HG02623 (cell line): ENCODE measurements around the gene MTHFSD.

Experiments
- ATAC-seq: cut with Tn5 transposase; IDR thresholded peaks from one replicate; pipeline ENCODE4 v1.9.1; 2021; ENCODE audit warnings: moderate library complexity; ENCODE audit not compliant: unreplicated experiment

MTHFSD gene

DNA sequence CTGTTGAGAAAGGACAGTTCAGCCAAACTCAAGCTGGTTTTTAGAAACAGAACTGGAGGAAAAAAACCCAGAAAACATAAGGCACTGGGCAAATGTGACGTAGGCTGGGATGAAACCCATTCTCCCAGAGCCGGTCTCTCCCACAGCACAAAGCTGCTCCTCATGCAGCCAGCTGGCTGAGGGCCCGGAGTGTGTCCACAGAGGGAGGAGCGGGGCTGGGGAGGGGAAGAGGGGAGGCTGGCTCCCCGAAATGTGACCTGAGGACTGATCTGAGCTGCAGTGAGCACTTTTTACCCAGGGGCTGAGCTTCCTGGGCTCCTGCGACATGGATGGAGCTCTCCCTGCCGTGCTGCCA is 23.9 kb downstream of the MTHFSD start:
- no peak for ATAC-seq

DNA sequence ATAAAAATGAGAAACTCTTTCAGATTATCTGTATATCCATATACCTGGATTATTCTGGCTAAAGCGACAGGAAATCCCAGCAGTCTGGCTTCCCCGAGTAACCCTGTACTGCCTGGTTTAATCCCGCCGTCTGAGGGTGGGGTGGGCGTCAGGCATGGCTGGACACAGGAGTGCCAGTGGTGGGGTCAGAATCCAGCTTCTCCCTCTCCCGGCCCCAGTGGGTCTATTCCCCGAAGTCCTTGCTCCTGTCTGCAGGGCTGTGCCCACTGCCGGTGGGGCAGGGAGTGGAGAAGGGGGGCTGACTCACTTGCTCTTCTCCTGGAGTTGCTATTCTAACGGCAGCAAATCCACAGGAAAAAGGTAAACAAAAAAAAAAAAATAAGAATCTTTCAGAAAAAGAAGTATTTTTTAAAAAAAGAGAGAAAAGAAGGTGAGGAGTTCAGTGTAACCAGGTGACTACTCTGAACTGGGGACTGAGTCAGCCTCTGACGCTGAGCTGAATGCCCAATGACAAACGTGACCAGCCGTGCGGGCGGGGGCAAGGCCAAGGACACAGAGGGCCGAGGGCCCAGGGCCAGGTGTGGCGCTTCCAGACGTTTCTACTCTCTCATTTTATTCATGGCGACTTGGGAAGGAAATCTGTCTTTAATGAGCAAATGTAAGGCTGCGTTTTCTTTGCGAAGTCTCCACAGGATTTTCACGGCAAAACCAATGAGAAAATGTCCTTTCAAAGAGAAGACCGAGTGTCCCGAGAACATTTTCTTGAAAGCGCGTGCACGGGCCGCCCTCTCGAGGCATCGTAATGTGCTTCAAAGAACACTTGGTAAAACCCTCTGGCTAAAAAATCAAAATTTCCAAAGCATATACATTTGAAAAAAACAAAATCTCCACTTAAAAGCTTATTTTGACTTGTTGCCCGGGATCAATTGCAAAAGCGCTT is 24.5 kb downstream of the MTHFSD start:
- no peak for ATAC-seq

GRCh38 chr16:86529160-86529559 is 25.9 kb downstream of the MTHFSD start:
- no peak for ATAC-seq

- ATAC-seq, result no peak
Observed at GRCh38 chr16:86528061-86528929, 26.7 kb downstream of the MTHFSD start.

GRCh38 chr16:86527366-86527765 is 27.7 kb downstream of the MTHFSD start:
- no peak for ATAC-seq

- ATAC-seq, result no peak
Observed at GRCh38 chr16:86525696-86526095, 29.3 kb downstream of the MTHFSD start.

GRCh38 chr16:86524029-86524428 is 31.0 kb downstream of the MTHFSD start:
- no peak for ATAC-seq

DNA sequence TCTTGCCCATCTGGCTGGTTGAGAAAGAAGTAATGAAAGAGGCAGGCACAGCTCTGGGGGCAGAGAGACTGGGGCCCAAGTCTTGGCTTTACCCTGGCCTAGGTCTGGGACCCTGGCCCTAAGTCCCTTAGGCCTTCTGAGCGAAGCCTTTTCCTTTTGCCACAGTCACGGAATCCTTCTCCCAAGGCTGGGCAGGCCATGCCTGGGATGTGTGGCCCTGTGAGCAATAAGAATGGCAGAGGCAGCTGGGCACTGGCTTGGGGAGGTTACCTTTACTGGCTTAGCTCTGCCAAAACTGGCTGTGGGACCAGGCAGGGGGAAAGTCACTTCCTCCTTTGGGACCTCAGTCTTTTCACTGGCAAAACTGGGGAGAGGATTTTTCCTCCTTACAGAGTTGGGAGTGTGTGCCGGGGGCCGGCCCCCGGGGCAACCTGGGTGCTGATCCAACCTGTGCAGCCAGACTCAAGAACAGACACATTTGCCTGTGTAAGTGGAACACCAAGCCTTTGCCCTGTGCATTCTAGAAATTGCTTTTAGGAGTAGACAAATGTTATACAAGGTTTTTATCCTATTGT is 31.8 kb downstream of the MTHFSD start:
- no peak for ATAC-seq

GRCh38 chr16:86522634-86523033 is 32.4 kb downstream of the MTHFSD start:
- no peak for ATAC-seq

DNA sequence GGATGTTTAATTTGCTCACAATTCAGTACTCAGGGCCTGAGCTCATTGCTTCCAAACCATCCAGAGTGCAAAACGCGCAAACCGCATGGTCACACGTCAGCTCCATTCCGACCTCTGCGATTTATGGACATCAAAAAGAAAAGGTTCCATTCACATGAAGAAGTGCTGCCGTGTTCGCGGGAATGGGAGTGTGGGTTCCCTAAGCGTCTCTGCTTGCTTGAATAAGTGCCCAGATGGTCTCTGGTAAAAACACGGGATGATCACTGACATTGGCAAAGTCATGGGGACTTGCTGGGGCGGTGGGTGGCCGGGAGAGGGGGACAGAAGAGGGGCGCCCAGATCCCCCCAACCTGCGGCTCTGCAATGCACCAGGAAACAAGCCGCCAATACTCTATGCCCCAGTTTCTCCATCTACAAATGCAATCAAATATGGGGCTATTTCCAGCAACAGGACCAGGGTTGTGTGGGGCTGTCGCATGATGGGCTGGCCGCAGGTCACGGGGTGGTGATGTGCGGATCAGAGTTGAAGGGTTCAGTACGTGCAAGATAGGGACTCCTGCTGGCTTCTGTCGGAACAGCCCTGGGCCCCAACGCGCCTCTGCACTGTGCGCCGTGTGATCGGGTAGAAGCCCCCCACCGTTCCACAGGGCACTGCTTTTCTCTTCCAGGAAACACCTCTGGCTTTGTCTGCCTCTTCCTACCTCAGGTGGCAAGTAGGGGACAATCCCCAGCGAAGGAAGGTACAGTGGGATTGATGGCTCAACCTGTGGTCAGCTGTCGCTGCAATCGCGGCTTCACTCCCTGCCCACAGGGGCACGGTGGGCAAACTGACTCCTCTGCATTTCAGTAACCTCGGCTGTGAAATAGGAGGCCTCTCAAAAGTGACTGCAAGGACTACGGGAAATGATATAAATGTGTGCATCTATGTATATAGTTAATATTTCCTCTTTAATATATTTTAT is 33.5 kb downstream of the MTHFSD start:
- ATAC-seq, result no peak

DNA sequence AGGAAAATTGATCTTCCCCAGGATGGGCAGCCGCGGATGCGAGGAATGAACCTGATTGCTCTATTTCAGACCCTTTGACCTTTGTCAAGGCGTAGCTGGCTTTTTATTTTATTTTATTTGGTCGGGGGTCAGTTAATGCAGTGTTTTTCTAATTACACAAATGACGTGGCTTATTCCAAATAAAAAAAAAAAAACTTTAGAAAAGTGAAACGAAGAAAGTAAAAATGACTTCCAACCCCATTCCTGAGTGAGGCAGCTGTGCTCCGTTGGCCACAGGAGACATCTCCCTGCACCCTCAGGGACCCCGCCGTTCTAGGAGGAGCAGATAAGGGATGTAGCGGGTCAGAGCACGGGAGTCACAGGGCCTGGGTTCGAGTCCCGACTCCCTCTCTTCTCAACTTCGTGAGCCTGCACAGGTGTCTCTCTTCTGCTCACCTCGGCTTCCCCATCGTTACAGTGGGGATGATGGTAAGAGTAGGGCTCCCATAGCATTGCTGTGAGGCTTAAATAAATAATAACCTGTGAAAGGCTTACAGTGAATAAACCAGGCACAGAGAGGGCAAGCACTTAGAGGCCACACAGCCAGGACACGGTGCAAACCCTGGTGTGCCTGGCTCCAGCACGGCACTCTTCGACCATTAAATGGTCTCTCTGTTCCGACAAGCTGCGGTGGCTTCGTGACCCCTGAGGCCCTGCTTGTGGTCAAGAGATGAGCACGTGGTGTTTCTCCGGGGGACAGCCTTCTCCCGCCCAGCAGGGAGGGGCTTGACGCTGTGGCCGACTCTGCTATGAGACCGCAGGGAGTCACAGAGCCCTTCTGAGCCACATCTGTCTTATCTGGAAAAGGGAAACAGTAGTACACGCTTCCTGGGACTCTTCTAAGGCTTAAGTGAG is 34.5 kb downstream of the MTHFSD start:
- ATAC-seq, result no peak

GRCh38 chr16:86519649-86520316 is 35.3 kb downstream of the MTHFSD start:
- ATAC-seq, result no peak

DNA sequence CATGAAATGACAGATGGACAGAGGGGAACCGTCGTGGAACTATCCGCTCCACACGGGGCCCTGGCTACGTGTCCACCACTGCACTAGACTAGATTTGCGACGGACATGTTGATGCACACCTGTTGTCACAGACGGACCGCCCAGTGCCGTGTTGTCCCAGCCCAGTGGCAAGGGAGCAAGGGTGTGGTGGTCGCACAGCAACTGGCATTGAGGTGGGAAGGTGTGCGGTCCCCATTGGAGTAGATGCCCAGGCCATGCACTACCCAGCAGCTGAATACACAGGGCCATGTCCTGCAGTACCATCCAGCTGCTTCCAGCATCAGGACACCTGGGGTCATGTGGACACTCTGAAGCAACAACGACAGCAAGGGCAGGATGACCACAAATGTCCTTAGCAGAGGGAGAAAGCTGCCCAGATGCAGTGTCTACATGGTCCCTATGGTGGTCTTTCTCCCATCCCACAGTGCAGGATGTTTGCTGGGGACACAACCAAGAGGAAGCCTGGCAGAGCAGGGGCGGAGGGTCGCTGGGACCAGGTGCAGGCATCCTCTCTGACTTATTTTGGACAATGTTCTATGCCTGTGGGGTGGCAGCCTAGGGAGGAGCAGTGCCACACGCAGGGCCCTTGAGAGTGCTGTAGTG is 35.9 kb downstream of the MTHFSD start:
- ATAC-seq, result no peak

DNA sequence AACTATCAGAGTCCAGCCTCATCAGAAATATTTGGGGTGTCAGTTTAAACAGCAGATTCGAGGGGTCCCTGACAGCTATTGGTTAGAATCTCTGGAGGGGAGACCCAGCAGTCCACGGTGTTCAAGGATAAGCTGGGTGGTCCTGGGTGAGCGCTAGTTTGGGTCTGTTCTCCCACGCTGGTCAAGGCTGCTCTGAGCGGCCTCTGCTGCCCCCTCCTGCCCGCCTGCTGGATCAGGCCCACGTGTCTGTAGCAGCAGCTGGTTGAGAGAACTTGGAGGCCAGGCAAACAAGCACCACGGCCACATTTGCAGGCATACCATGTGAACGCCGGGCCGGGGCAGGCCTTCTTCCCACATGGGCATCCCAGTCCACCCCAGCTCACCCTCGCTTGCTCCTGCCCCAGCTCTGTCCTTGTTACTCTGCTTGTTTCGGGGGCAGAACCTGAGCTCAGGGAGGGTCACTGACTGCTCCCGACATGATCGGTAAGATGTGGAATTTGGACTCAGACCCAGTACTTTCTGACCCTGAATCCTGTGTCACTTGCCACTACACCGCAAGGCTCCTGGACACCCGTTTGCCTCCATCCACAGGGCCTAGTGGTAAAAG is 37.3 kb downstream of the MTHFSD start:
- ATAC-seq, result no peak

GRCh38 chr16:86517033-86517432 is 38.0 kb downstream of the MTHFSD start:
- no peak for ATAC-seq

- no peak for ATAC-seq
Observed at GRCh38 chr16:86516623-86517003, 38.4 kb downstream of the MTHFSD start.

DNA sequence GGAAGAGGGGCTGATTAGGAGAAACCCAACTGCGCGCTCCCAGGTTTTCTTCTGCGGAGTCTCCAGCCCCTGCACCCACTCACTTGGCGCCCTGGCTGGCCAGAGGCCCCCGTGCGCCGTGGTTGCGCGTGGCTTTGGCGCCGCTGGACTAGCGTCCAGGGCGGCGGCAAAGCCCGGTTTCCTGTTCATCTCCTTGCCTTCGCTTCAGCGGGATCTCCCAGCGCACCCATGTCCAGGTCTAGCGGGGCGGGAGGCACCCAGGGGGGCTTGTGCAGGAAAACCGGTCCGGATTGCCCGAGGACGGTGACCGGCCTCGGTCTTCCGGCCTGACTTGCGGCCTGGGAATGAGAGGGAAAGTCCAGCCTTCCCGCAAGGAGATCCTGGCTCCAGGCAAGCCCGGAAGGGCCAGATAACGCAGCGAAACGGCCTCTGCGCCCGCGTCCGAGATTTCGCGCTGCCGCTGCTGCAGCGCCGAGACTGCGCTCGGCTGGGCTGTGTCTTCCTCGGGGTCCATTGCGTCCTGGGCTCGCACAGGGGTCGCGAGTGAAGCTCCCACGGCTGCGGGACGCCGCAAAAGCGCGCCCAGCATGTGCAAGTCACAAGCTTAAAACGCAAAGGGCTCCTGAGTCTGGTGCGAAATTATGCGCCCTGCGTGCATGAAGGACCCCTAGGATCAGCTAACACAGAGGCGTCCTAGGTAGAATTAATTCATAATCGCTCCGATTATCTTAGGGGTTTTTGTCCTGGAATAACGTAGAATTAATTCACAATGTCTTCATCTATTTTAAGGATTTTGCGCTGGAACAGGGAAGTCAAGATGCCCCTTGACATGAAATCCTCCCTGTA is 39.0 kb downstream of the MTHFSD start:
- no peak for ATAC-seq
